Lung (tissue), 12 donors: Measurements from ENCODE around the gene COL5A2. TPM values are rescaled to one million over a fixed set of nuclear protein-coding genes. Genes with fewer than 3 reads are reported as not detected.

Source experiments
- ATAC-seq: fragments of 200-7000 bp; cut with Tn5 transposase; one replicate; pipeline ENCODE4 v1.9.1; 2020; ENCODE audit warnings: moderate number of reproducible peaks; ENCODE audit not compliant: insufficient read depth, low FRiP score
- DNase-seq, 3 donors: peaks; one replicate each; pipeline ENCODE4 v3.0.0-alpha.2; 2013 to 2017
- H3K27ac ChIP-seq, 2 donors: one replicate each; pipeline ENCODE4 v1.5.1; 2013; ENCODE audit warnings: mild to moderate bottlenecking in 2 of 2, moderate library complexity in 2 of 2, control low read depth in 1 of 2, inconsistent platforms in 1 of 2, low read depth in 1 of 2, low read length in 1 of 2
- H3K27me3 ChIP-seq, 3 donors: one replicate each; pipeline ENCODE4 v1.5.1; 2013; ENCODE audit warnings: low read length in 2 of 3; ENCODE audit not compliant: control insufficient read depth in 3 of 3, insufficient read depth in 3 of 3
- H3K36me3 ChIP-seq, 4 donors: one replicate each; pipeline ENCODE4 v1.5.1; 2013; ENCODE audit warnings: low read length in 4 of 4, mild to moderate bottlenecking in 1 of 4, moderate library complexity in 1 of 4; ENCODE audit not compliant: control insufficient read depth in 4 of 4, insufficient read depth in 4 of 4
- H3K4me1 ChIP-seq, 5 donors: one replicate each; pipeline ENCODE4 v1.5.1; 2013; ENCODE audit warnings: low read length in 5 of 5, mild to moderate bottlenecking in 2 of 5, moderate library complexity in 1 of 5; ENCODE audit not compliant: control insufficient read depth in 5 of 5, insufficient read depth in 5 of 5
- H3K4me3 ChIP-seq: one replicate; pipeline ENCODE4 v1.5.1; 2013; ENCODE audit warnings: mild to moderate bottlenecking, control low read depth, moderate library complexity
- H3K9ac ChIP-seq, 2 donors: one replicate each; pipeline ENCODE4 v1.5.1; 2013; ENCODE audit warnings: low read length in 2 of 2, control low read depth in 1 of 2; ENCODE audit not compliant: insufficient read depth in 1 of 2
- H3K9me3 ChIP-seq, 4 donors: one replicate each; pipeline ENCODE4 v1.5.1; 2013; ENCODE audit warnings: low read length in 3 of 4, mild to moderate bottlenecking in 1 of 4, moderate library complexity in 1 of 4; ENCODE audit not compliant: control insufficient read depth in 4 of 4, insufficient read depth in 3 of 4
- WGBS, 2 donors: extraction: QIAGEN DNeasy Blood & Tissue Kit; methylation state at CpG; one replicate each; pipeline ENCODE4 v1.1.7; 2013; 5-methylcytosine and 5-hydroxymethylcytosine counted together
- polyA plus RNA-seq, 2 donors: library from polyadenylated mRNA; stranded (reverse); fragments of 200-250 nt; gene quantifications; one replicate each; pipeline ENCODE4 v1.2.1, GENCODE V29; 2013
- total RNA-seq, 2 donors: library from RNA; depleted of rRNA in 1 of 2; stranded (reverse); fragments of >200 nt in 1 of 2; gene quantifications; one replicate each; pipeline ENCODE4 v1.2.1, GENCODE V29; 2014 to 2021
- TF ChIP-seq, protein P1 (sequence below): IDR thresholded peaks from 2 replicates; pipeline ENCODE4 v1.5.1; 2012; ENCODE audit warnings: mild to moderate bottlenecking; ENCODE audit errors: control extremely low read depth, extremely low read depth
- donor health status: control.
- donor health status: control.
- donor health status: Bipolar disorder and iron deficiency.
- donor health status: healthy.
- donor health status: DM: yes; HTN: yes; CAD: no.

Gene COL5A2
- total and polyA plus RNA-seq, 4 donors, result 9.9 to 209 (median 48.8) TPM

DNA sequence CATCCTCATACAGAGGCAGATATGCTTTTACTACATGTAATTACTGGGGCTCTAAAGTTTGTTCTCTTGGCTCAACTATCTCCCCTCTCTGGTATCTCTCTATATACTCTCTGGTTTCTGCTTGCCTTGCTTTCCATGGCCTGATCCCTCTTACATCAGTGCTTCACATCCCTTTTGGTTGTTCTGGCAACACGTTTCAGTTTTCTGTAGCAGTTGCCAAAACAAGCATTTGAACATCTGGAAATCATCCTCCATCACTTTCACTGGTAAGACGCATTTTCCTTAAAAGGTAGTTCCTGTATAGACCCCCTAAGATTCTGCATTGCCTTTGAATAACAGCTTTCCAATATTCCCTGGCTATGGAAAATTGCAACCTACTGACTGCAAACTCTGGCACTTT is 25.9 kb downstream of the COL5A2 start:
- TF ChIP-seq, protein P1, sequence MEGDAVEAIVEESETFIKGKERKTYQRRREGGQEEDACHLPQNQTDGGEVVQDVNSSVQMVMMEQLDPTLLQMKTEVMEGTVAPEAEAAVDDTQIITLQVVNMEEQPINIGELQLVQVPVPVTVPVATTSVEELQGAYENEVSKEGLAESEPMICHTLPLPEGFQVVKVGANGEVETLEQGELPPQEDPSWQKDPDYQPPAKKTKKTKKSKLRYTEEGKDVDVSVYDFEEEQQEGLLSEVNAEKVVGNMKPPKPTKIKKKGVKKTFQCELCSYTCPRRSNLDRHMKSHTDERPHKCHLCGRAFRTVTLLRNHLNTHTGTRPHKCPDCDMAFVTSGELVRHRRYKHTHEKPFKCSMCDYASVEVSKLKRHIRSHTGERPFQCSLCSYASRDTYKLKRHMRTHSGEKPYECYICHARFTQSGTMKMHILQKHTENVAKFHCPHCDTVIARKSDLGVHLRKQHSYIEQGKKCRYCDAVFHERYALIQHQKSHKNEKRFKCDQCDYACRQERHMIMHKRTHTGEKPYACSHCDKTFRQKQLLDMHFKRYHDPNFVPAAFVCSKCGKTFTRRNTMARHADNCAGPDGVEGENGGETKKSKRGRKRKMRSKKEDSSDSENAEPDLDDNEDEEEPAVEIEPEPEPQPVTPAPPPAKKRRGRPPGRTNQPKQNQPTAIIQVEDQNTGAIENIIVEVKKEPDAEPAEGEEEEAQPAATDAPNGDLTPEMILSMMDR, result no peak
- DNase-seq (peak; percentile 68 to 99 (median 98)), ATAC-seq (no peak)
- Histone ChIP-seq H3K4me1 (peaks cover 0 to 46% (median 0%) of the 10 kb centered on the region in 5 donors), H3K27me3 (no peaks in the 10 kb centered on the region), H3K9ac (no peak overlapping the region), H3K36me3 (no peaks in the 10 kb centered on the region), H3K27ac (no peak overlapping the region), H3K9me3 (no peaks in the 10 kb centered on the region), H3K4me3 (no peak overlapping the region)
- 58 to 73% methylated on average over 2 of the region's 2 CpGs for WGBS, 2 donors

DNA sequence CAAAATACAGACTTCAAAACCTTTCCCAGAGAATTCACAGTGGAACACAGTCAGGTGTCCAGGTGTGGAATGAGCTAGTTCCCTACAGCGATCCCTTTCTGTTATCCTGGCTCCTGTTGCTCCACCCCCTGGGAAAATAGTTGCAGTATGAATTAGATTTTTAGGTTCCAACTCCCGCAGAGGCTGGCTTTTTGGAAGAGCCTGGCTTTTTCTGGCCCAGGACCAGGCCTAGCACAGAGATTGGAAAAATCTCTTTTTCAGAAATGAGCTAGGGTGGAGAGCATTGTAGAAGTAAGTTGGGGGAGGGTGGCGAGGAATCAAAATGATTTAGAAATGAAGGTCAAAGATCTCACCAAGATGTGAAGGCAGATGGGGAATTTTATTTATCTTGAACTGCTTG is 27.1 kb downstream of the COL5A2 start:
- Histone ChIP-seq H3K9me3 (no peaks in the 10 kb centered on the region), H3K36me3 (no peaks in the 10 kb centered on the region), H3K9ac (no peak overlapping the region), H3K4me3 (no peak overlapping the region), H3K4me1 (peaks cover 0 to 42% (median 0%) of the 10 kb centered on the region in 5 donors), H3K27ac (peak overlapping the region in 1 of 2 donors; percentile 60), H3K27me3 (no peaks in the 10 kb centered on the region)
- DNase-seq (peak; percentile 37 to 74 (median 59)), ATAC-seq (no peak)
- 80 to 89% methylated on average over 3 of the region's 3 CpGs for WGBS, 2 donors
- TF ChIP-seq, protein P1, result no peak

DNA sequence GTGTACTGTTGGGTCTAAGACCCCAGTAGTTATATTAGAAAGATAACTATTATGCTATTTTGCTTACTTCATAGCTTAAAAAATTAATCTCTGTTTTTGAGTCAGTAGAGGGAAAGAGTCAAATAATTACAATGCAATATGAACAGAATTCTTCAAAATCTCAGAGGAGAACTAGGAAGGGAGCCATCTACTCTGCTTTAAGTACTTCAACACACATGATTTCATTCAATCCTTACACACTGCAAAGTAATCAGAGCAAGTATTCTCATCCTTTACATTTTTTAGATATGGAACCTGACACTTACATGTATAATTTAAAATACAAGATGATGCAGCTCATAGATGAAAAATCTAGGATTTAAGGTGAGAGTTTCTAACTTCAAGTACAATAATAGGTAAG is 27.7 kb downstream of the COL5A2 start:
- DNase-seq, result peak in 1 of 3 donors; percentile 57
- H3K27ac ChIP-seq, result peak overlapping the region in 1 of 2 donors; percentile 60
- H3K4me1 ChIP-seq, result peaks cover 0 to 42% (median 0%) of the 10 kb centered on the region in 5 donors
- TF ChIP-seq, protein P1, result no peak
- H3K36me3 ChIP-seq, result no peaks in the 10 kb centered on the region
- H3K4me3 ChIP-seq, result no peak overlapping the region
- no peak for ATAC-seq
- no peaks in the 10 kb centered on the region for H3K9me3 ChIP-seq
- H3K9ac ChIP-seq, result no peak overlapping the region
- H3K27me3 ChIP-seq, result no peaks in the 10 kb centered on the region

DNA sequence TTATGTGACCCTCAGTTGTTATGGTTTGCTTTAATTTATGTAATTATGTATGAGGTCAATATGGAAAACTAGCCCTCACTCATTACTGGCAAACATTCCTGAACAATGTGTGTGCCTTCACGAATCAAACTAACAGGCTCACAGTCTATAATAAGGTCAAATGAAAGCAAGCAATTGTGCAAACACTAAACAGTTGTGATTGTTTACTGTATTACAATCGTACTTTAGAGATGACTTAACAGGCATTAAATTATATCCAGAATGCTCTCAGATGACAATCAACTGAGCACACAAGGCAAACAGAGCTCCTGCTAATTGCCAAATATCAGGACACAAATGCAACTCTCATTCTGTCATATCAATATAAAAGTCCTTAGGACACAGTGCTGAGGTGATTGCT is 29.5 kb downstream of the COL5A2 start:
- ATAC-seq, result no peak
- no peaks in the 10 kb centered on the region for H3K27me3 ChIP-seq
- no peaks in the 10 kb centered on the region for H3K36me3 ChIP-seq
- 19 to 20% methylated on average over 2 of the region's 2 CpGs for WGBS, 2 donors
- TF ChIP-seq, protein P1, result no peak
- H3K9me3 ChIP-seq, result no peaks in the 10 kb centered on the region
- peaks cover 0 to 42% (median 0%) of the 10 kb centered on the region in 5 donors for H3K4me1 ChIP-seq
- no peak overlapping the region for H3K4me3 ChIP-seq
- H3K9ac ChIP-seq, result no peak overlapping the region
- no peak overlapping the region for H3K27ac ChIP-seq
- DNase-seq, result peak; percentile 38 to 95 (median 93)
